K562 (cell line): Measurements from ENCODE around the gene EXTL1. TPM values are rescaled to one million over a fixed set of nuclear protein-coding genes. Genes with fewer than 3 reads are reported as not detected.

Experiments
- ELF4 ChIP-seq: fragments of 450-650 bp; formaldehyde crosslinking; IDR thresholded peaks from 2 replicates; pipeline ENCODE4 v1.4.0; 2022; ENCODE audit warnings: missing genetic modification characterization
- FOXA1 ChIP-seq: fragments of 450-650 bp; IDR thresholded peaks from 2 replicates; pipeline ENCODE4 v1.6.1; 2016; ENCODE audit warnings: mild to moderate bottlenecking, borderline replicate concordance
- HIVEP1 ChIP-seq: fragments of 250-450 bp; sonication (Bioruptor Pico); IDR thresholded peaks from 2 replicates; pipeline ENCODE4 v1.4.0; 2020; ENCODE audit warnings: mild to moderate bottlenecking
- KDM5B ChIP-seq: fragments of 200-600 bp; sonication (generic); IDR thresholded peaks from 2 replicates; pipeline ENCODE4 v1.6.1; 2012; ENCODE audit warnings: low read depth, mild to moderate bottlenecking, moderate library complexity, low read length, control low read depth, inconsistent platforms; ENCODE audit not compliant: insufficient replicate concordance
- KLF10 ChIP-seq: fragments of 250-450 bp; sonication (Bioruptor Pico); IDR thresholded peaks from 2 replicates; pipeline ENCODE4 v1.6.1; 2021; ENCODE audit warnings: matching md5 sums
- MAZ ChIP-seq, 2 experiments: fragments of 450-650 bp in 1 of 2; sonication (generic) in 1 of 2; formaldehyde crosslinking; IDR thresholded peaks in 1 of 2; conservative IDR thresholded peaks in 1 of 2; 2 replicates each; pipeline versions ENCODE4 v1.4.0 to v1.5.0; 2020; ENCODE audit warnings: mild to moderate bottlenecking in 1 of 2, missing genetic modification reagents in 1 of 2
- MECOM ChIP-seq: fragments of 250-450 bp; sonication (Bioruptor Pico); IDR thresholded peaks from 2 replicates; pipeline ENCODE4 v1.8.0; 2022; ENCODE audit warnings: inconsistent platforms
- NFE2L1 ChIP-seq: fragments of 450-650 bp; IDR thresholded peaks from 2 replicates; pipeline ENCODE4 v1.6.1; 2016; ENCODE audit warnings: missing genetic modification characterization, low read depth, mild to moderate bottlenecking, missing compliant biosample characterization, moderate library complexity, borderline replicate concordance
- TEAD1 ChIP-seq, 2 experiments: fragments of 450-650 bp in 1 of 2; sonication (generic) in 1 of 2; formaldehyde crosslinking; IDR thresholded peaks; 2 replicates each; pipeline versions ENCODE4 v1.4.0 to v1.8.0; 2020 to 2022; ENCODE audit warnings: mild to moderate bottlenecking in 2 of 2, missing genetic modification reagents in 1 of 2
- ZBTB33 ChIP-seq: sonication (generic); formaldehyde crosslinking; IDR thresholded peaks from 2 replicates; pipeline ENCODE4 v1.8.1; 2023; ENCODE audit warnings: mild to moderate bottlenecking, missing genetic modification reagents
- ZNF23 ChIP-seq: fragments of 250-450 bp; sonication (Bioruptor Pico); IDR thresholded peaks from 2 replicates; pipeline ENCODE4 v1.4.0; 2020; ENCODE audit warnings: mild to moderate bottlenecking
- ZNF354B ChIP-seq: fragments of 250-450 bp; sonication (Bioruptor Pico); IDR thresholded peaks from 2 replicates; pipeline ENCODE4 v1.4.0; 2020
- ZNF717 ChIP-seq: fragments of 250-450 bp; sonication (Bioruptor Pico); IDR thresholded peaks from 2 replicates; pipeline ENCODE4 v1.5.0; 2021
- polyA plus RNA-seq, 8 experiments: library from polyadenylated mRNA; depleted of rRNA in 4 of 8; stranded (reverse) in 5 of 8; unstranded in 3 of 8; fragments of >200 nt; fragmentation: Nextera tagmentation in 2 of 8; fragmentation: Illumina TruSeq in 1 of 8; extraction: Ambion mirVana in 2 of 8; extraction: Trizol in 1 of 8; gene quantifications; 2 replicates each; pipeline versions ENCODE4 v1.2.1 to v1.2.3, GENCODE V29; 2011 to 2014; ENCODE audit warnings: inconsistent platforms in 1 of 8, missing spikeins in 1 of 8
- total RNA-seq, 7 experiments: library from RNA; depleted of rRNA in 6 of 7; stranded (reverse); fragments of >200 nt in 6 of 7; fragmentation: Illumina TruSeq in 2 of 7; extraction: Trizol in 2 of 7; gene quantifications; 2 replicates each; pipeline versions ENCODE4 v1.2.1 to v1.2.3, GENCODE V29; 2011 to 2021; ENCODE audit warnings: low replicate concordance in 1 of 7
- TF ChIP-seq, protein P1 (sequence below), 3 experiments: fragments of 200-800 bp in 1 of 3; fragments of 250-450 bp in 1 of 3; fragments of 450-650 bp in 1 of 3; sonication (Bioruptor Pico) in 1 of 3; sonication (Bioruptor generic) in 1 of 3; formaldehyde crosslinking in 1 of 3; IDR thresholded peaks; 2 replicates each; pipeline versions ENCODE4 v1.6.1 to v1.8.0; 2016 to 2022; ENCODE audit warnings: mild to moderate bottlenecking in 2 of 3, missing genetic modification characterization in 2 of 3, missing compliant biosample characterization in 1 of 3, moderate library complexity in 1 of 3
- TF ChIP-seq, protein P2 (sequence below): fragments of 250-450 bp; sonication (Bioruptor Pico); IDR thresholded peaks from 2 replicates; pipeline ENCODE4 v1.4.0; 2020

The EXTL1 gene
- total and polyA plus RNA-seq, 9 of the 15 experiments (the other 6 are each of a cell fraction or from before 2014, with no cell fraction given), result 0.04 to 0.23 (median 0.08) TPM; not detected in 3

GRCh38 chr1:26049531-26050247 is 28.1 kb downstream of the EXTL1 start (continued):
- TF ChIP-seq, protein P1, sequence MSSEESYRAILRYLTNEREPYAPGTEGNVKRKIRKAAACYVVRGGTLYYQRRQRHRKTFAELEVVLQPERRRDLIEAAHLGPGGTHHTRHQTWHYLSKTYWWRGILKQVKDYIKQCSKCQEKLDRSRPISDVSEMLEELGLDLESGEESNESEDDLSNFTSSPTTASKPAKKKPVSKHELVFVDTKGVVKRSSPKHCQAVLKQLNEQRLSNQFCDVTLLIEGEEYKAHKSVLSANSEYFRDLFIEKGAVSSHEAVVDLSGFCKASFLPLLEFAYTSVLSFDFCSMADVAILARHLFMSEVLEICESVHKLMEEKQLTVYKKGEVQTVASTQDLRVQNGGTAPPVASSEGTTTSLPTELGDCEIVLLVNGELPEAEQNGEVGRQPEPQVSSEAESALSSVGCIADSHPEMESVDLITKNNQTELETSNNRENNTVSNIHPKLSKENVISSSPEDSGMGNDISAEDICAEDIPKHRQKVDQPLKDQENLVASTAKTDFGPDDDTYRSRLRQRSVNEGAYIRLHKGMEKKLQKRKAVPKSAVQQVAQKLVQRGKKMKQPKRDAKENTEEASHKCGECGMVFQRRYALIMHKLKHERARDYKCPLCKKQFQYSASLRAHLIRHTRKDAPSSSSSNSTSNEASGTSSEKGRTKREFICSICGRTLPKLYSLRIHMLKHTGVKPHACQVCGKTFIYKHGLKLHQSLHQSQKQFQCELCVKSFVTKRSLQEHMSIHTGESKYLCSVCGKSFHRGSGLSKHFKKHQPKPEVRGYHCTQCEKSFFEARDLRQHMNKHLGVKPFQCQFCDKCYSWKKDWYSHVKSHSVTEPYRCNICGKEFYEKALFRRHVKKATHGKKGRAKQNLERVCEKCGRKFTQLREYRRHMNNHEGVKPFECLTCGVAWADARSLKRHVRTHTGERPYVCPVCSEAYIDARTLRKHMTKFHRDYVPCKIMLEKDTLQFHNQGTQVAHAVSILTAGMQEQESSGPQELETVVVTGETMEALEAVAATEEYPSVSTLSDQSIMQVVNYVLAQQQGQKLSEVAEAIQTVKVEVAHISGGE (CRISPR knock-in tag; IDR thresholded peaks at IDR 0.05), result peak in 1 of 3 experiments; percentile 80; a peak in 2 of 6 replicates
- TF ChIP-seq ELF4, result peak; percentile 93
- no peak for TF ChIP-seq KLF10 (CRISPR knock-in tag)
- peak; percentile 79; the same call in 1 of the 2 replicates for TF ChIP-seq ZNF23 (CRISPR knock-in tag)
- peak in 1 of 2 experiments; percentile 92; a peak in 2 of 4 replicates for TF ChIP-seq TEAD1 (CRISPR knock-in tag; IDR thresholded peaks at IDR 0.05)
- TF ChIP-seq ZBTB33 (CRISPR knock-in tag), result no peak
- 0 out of 2 replicates have a peak, but pooled peaks have one; percentile 16 for TF ChIP-seq ZNF717 (CRISPR knock-in tag)
- TF ChIP-seq MAZ (CRISPR knock-in tag; conservative IDR thresholded peaks at IDR 0.05 in 1 of 2, IDR thresholded peaks at IDR 0.05 in 1 of 2), result peak in 1 of 2 experiments; percentile 77; a peak in 2 of 4 replicates
- peak; percentile 77 for TF ChIP-seq MECOM (CRISPR knock-in tag)
- no peak for TF ChIP-seq KDM5B
- peak; percentile 53; the same call in 1 of the 2 replicates for TF ChIP-seq ZNF354B
- TF ChIP-seq NFE2L1 (tag), result peak; percentile 36; the same call in 1 of the 2 replicates
- TF ChIP-seq FOXA1, result no peak
- TF ChIP-seq, protein P2, sequence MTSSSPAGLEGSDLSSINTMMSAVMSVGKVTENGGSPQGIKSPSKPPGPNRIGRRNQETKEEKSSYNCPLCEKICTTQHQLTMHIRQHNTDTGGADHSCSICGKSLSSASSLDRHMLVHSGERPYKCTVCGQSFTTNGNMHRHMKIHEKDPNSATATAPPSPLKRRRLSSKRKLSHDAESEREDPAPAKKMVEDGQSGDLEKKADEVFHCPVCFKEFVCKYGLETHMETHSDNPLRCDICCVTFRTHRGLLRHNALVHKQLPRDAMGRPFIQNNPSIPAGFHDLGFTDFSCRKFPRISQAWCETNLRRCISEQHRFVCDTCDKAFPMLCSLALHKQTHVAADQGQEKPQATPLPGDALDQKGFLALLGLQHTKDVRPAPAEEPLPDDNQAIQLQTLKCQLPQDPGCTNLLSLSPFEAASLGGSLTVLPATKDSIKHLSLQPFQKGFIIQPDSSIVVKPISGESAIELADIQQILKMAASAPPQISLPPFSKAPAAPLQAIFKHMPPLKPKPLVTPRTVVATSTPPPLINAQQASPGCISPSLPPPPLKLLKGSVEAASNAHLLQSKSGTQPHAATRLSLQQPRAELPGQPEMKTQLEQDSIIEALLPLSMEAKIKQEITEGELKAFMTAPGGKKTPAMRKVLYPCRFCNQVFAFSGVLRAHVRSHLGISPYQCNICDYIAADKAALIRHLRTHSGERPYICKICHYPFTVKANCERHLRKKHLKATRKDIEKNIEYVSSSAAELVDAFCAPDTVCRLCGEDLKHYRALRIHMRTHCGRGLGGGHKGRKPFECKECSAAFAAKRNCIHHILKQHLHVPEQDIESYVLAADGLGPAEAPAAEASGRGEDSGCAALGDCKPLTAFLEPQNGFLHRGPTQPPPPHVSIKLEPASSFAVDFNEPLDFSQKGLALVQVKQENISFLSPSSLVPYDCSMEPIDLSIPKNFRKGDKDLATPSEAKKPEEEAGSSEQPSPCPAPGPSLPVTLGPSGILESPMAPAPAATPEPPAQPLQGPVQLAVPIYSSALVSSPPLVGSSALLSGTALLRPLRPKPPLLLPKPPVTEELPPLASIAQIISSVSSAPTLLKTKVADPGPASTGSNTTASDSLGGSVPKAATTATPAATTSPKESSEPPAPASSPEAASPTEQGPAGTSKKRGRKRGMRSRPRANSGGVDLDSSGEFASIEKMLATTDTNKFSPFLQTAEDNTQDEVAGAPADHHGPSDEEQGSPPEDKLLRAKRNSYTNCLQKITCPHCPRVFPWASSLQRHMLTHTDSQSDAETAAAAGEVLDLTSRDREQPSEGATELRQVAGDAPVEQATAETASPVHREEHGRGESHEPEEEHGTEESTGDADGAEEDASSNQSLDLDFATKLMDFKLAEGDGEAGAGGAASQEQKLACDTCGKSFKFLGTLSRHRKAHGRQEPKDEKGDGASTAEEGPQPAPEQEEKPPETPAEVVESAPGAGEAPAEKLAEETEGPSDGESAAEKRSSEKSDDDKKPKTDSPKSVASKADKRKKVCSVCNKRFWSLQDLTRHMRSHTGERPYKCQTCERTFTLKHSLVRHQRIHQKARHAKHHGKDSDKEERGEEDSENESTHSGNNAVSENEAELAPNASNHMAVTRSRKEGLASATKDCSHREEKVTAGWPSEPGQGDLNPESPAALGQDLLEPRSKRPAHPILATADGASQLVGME, result peak; percentile 93; the same call in 1 of the 2 replicates
- TF ChIP-seq HIVEP1 (CRISPR knock-in tag), result peak; percentile 92
